ENCODE results near the gene CYP4Z1. TPM values are rescaled to one million over a fixed set of nuclear protein-coding genes. Genes with fewer than 3 reads are reported as not detected.
"Not testable (repeated sequence)": the region's sequence is repeated elsewhere in the genome, so short reads cannot be mapped to it uniquely, and the experiment has no call there.

CYP4Z1 gene
- polyA plus RNA-seq (ENCODE audit: insufficient read length in 4 of 4), result under 1 TPM; 0.19 to 0.77 (median 0.27) TPM

DNA sequence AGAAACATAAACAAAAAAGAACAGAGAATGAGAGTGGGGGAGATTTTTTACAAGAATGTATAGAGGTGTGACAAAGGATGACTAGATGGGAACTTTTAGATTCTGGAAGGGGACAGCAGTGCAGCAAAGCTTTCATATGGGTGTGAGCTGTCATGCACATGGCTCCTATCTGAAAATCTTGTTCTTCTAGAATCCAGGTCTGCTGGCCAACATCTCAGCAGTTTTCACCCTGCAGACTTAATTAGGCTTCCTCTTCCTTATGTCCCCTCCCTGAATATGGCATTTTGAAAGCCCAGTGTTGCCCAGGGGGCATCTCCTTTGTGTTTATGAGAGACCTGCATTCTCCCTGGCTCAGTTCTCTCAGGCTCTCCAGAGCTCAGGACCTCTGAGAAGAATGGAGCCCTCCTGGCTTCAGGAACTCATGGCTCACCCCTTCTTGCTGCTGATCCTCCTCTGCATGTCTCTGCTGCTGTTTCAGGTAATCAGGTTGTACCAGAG lies at the start of gene CYP4Z1:
CYP4Z1 (plus strand) TSS at position 135 of the 498 bp plus-strand sequence; CDS start at position 395, 260 bp downstream.
- no peak for DNase-seq (ENCODE audit: low read depth in 4 of 4, low spot score in 3 of 4)

GRCh38 chr1:47021070-47021469 lies 46.0 kb upstream of the CYP4Z1 start:
- no peak for DNase-seq (ENCODE audit: low read depth in 4 of 4, low spot score in 3 of 4)

DNA sequence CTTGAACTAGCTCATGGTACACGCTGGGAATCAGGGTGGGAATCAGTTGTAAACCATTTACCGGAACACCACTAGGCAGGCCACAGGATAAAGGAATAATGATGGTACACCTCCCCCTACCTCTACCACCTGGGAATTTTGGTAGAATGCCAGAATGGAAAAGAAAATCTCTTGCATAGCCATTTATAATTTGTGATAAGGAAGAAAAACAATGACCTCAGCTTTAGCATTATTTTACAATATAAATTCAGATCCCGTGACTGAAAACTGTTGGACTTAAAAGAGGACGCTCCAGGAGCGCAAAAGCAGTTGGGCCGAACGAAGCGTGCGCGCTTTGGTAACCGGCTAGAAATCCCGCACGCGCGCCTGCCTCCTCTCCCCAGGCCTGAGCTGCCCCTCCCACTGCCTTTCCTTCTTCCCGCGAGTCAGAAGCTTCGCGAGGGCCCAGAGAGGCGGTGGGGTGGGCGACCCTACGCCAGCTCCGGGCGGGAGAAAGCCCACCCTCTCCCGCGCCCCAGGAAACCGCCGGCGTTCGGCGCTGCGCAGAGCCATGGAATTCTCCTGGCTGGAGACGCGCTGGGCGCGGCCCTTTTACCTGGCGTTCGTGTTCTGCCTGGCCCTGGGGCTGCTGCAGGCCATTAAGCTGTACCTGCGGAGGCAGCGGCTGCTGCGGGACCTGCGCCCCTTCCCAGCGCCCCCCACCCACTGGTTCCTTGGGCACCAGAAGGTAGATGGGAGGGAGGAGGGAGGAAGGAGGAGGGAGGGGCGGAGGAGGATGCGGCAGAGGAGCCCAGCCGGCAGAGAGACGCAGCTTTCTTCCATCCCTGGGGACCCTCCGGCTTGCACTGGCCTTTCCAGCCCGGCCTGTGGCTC lies 43.5 kb upstream of the CYP4Z1 start, which contains the start of gene CYP4X1:
CYP4X1 (plus strand) TSS at position 402 of the 873 bp plus-strand sequence; CDS start at position 551, 149 bp downstream.
- DNase-seq (ENCODE audit: low read depth in 4 of 4, low spot score in 3 of 4), result peak in 3 of 4 donors; percentile 20 to 39 (median 36)

DNA sequence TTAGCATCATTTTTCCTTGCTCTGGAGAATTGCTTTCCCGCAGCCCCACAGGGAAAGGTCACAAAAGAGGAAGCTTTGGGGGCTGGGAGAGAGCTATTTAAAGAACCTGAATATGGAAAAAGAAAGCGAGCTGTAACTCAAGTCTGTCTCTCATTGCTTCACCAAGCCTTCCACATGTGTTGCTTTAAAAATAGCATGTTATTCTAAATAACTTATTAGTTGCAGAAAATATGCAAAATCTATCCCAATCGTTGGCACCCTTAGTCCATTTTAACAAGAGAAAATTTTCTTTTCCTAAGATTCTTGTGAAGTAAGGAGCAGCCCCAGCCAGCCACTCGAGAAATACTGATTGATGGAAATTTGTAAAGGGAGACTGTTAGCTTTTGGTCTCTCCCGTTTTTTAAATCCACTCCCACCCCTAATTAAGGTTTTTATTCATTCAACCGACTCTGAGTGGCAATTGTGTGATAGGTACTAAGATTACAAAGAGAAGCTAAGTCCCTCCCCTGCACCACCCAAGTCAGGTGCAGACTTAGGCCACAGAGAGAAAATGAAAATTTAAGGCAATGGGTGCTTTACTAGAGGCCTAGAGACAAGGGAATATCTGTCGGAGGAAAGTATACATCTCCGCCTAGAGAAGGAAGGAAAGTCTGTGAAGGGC lies 42.8 kb upstream of the CYP4Z1 start:
- no peak for DNase-seq (ENCODE audit: low read depth in 4 of 4, low spot score in 3 of 4)

DNA sequence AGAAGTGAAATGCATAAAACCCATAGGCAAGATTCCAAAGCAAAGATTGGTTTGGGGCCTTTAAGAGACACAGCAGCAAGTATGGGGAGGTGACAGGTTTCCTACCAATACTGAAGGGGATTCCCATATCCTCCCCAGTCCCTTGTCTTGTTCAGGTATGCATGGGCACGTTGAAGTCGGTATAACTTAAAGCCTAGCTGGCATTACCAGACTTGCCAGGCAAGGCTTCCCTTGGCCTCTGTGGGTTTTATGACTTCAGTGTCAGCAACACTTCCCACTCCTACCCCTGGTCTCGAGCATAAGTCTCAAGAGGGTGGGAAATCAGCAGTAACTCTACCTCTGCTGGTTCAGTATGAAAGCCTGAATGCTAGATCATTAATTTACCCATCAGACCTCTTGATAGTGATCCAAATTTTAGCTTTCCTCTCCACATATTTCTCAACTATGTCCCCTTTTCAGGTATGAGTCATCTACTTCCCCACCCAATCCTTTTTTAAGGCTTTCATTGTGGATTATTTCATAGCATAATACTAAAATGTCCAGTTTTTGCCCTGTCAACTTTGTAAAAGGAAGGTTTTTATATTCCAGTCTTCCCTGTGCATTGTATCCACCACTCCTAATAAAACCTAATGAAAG lies 36.7 kb upstream of the CYP4Z1 start:
- no peak for DNase-seq (ENCODE audit: low read depth in 4 of 4, low spot score in 3 of 4)

GRCh38 chr1:47031059-47031458 lies 36.0 kb upstream of the CYP4Z1 start:
- no peak for DNase-seq (ENCODE audit: low read depth in 4 of 4, low spot score in 3 of 4)

DNA sequence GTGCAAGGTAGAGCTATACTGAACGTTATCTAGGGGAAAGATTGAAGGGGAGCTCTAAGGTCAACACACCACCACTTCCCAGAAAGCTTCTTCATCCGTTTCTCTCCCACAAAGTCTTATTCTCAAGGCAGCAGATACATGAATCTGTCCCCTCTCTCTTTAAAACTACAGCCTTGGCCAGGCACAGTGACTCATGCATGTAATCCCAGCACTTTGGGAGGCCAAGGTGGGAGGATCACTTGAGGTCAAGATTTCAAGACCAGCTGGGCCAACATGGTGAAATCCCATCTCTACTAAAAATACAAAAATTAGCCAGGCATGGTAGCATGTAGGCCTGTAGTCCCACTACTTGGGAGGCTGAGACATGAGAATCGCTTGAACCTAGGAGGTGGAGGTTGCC lies 35.4 kb upstream of the CYP4Z1 start:
- DNase-seq (ENCODE audit: low read depth in 4 of 4, low spot score in 3 of 4), result no peak

GRCh38 chr1:47036764-47037163 lies 30.3 kb upstream of the CYP4Z1 start:
- DNase-seq (ENCODE audit: low read depth in 4 of 4, low spot score in 3 of 4), result no peak

- DNase-seq (ENCODE audit: low read depth in 4 of 4, low spot score in 3 of 4), result no peak
These were observed 7.7 kb upstream of the CYP4Z1 start for GRCh38 chr1:47059376-47059775.

GRCh38 chr1:47069080-47069479 lies 2.0 kb downstream of the CYP4Z1 start:
- not testable (repeated sequence) for DNase-seq (ENCODE audit: low read depth in 4 of 4, low spot score in 3 of 4)

DNA sequence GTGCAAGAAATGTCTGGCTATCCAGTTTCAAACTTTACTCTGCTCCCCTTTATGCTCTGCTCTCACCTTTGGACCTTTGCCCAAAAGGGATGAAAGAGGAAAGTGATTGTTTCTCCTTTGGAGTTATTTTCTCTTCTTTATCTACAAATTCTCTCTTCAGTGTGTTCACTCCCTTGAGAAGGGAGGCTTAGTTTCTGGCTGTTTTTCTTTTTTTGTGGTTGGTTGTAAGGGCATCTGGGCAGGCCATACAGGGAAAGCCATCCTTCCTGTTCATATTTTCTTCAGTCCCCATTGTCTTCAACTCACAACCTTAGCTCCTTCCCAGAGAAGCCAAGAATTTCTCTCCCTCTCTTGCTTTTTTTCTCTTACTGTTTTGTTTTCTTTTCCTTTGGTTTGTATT lies 2.5 kb downstream of the CYP4Z1 start:
- not testable (repeated sequence) for DNase-seq (ENCODE audit: low read depth in 4 of 4, low spot score in 3 of 4)

- peak in 2 of 4 donors; percentile 1 to 5 for DNase-seq (ENCODE audit: low read depth in 4 of 4, low spot score in 3 of 4)
These were observed 22.3 kb downstream of the CYP4Z1 start for GRCh38 chr1:47089356-47089755.

DNA sequence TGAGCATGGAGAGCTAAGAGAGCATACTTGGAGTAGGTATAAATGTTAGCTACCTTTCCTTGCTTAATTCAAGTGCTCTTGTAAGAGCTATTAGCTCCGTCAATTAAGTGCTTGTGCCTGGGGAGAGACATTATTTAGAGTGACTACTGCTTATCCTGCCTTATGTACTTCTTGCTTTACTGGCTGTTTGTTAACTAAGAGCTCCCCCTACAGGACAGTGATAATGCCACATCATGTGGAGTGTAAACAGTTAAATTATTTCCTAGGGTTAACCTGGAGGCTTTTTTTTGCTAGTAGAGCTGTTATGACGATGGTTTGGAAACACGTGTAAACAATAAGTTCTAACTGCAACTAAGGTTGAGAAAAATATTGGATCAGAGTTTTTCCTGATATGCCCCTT lies 24.4 kb downstream of the CYP4Z1 start:
- not testable (repeated sequence) for DNase-seq (ENCODE audit: low read depth in 4 of 4, low spot score in 3 of 4)

- DNase-seq (ENCODE audit: low read depth in 4 of 4, low spot score in 3 of 4), result no peak
These were observed 37.8 kb downstream of the CYP4Z1 start for GRCh38 chr1:47104816-47105215.

DNA sequence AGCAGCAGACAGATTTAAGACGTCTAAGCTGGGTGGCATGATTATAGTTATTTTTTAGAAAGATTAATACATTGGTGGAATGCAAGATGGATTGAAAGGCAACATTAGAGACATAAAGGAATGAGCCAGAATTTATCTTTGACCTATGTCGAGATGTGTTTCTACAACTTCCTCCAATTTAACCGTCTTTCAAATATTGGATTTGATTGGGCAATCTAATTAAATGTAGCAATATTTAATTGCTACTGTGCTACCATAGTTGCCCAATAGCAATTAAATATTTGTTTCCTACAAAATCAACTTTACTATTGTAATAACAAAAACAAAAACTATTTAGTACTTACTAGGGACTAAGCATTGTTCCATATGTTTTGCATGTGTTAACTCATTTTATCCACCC lies 39.8 kb downstream of the CYP4Z1 start:
- DNase-seq (ENCODE audit: low read depth in 4 of 4, low spot score in 3 of 4), result no peak

GRCh38 chr1:47107851-47108574 lies 41.0 kb downstream of the CYP4Z1 start:
- DNase-seq (ENCODE audit: low read depth in 4 of 4, low spot score in 3 of 4), result not testable (repeated sequence)

- DNase-seq (ENCODE audit: low read depth in 4 of 4, low spot score in 3 of 4), result not testable (repeated sequence)
These were observed 42.5 kb downstream of the CYP4Z1 start for GRCh38 chr1:47109482-47109881.

GRCh38 chr1:47113178-47113577 lies 46.1 kb downstream of the CYP4Z1 start:
- DNase-seq (ENCODE audit: low read depth in 4 of 4, low spot score in 3 of 4), result no peak

- DNase-seq (ENCODE audit: low read depth in 4 of 4, low spot score in 3 of 4), result not testable (repeated sequence)
These were observed 54.0 kb downstream of the CYP4Z1 start for GRCh38 chr1:47121039-47121438.

GRCh38 chr1:47124834-47125233 lies 57.8 kb downstream of the CYP4Z1 start:
- not testable (repeated sequence) for DNase-seq (ENCODE audit: low read depth in 4 of 4, low spot score in 3 of 4)

Data from right renal pelvis (tissue), 4 donors.